WI38 (cell line): ENCODE results near the gene CNTN2.

ENCODE experiments used
- H3K4me3 ChIP-seq: 2 replicates; pipeline ENCODE4 v1.5.1; 2011; ENCODE audit warnings: low read depth, mild to moderate bottlenecking, control low read depth, low read length
- TF ChIP-seq, protein P1 (sequence below): IDR thresholded peaks from 2 replicates; pipeline ENCODE4 v1.5.1; 2012; ENCODE audit warnings: low read depth, mild to moderate bottlenecking, control low read depth, low read length

CNTN2 gene

DNA sequence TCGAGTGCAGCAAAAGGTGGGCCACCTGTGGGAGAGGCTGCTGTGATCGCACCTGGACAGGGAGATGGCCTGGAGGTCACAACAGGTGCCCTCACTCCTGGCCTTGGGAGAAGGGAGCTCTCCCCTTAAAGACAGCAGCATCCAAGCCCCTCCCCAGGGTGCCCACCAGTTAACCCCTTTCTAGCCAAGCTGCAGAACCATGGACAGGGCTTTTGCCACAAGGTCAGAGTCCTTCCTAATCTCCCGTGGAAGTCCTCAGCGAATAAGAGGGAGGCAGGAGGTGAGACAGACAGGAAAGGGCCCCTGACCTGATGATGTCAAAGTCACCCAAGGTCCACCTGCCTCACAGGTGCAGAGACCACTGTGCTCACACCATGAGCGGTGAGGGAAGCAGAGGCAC lies 1.7 kb downstream of the CNTN2 start:
- no peak overlapping the region for H3K4me3 ChIP-seq
- TF ChIP-seq, protein P1, sequence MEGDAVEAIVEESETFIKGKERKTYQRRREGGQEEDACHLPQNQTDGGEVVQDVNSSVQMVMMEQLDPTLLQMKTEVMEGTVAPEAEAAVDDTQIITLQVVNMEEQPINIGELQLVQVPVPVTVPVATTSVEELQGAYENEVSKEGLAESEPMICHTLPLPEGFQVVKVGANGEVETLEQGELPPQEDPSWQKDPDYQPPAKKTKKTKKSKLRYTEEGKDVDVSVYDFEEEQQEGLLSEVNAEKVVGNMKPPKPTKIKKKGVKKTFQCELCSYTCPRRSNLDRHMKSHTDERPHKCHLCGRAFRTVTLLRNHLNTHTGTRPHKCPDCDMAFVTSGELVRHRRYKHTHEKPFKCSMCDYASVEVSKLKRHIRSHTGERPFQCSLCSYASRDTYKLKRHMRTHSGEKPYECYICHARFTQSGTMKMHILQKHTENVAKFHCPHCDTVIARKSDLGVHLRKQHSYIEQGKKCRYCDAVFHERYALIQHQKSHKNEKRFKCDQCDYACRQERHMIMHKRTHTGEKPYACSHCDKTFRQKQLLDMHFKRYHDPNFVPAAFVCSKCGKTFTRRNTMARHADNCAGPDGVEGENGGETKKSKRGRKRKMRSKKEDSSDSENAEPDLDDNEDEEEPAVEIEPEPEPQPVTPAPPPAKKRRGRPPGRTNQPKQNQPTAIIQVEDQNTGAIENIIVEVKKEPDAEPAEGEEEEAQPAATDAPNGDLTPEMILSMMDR, result no peak

DNA sequence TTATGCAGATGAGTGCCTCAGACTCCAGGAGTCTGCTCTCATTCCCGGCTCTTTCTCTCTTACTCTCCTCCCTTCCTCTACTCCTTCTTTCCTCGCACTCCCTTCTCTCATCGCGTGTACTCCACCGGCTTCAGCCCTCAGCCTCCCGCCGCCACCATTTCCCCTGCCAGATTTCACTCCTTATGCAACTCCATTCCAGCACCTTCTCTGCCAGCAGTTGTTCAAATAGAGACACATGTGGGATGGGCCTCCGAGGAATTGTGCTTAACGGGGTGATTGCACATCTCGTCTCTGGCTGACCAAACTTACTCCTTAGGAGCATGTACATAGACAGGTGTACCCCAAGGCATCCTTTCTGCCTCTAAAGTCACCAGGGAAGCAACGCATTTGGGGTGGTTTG lies 2.1 kb downstream of the CNTN2 start:
- no peak overlapping the region for H3K4me3 ChIP-seq
- TF ChIP-seq, protein P1, result no peak

DNA sequence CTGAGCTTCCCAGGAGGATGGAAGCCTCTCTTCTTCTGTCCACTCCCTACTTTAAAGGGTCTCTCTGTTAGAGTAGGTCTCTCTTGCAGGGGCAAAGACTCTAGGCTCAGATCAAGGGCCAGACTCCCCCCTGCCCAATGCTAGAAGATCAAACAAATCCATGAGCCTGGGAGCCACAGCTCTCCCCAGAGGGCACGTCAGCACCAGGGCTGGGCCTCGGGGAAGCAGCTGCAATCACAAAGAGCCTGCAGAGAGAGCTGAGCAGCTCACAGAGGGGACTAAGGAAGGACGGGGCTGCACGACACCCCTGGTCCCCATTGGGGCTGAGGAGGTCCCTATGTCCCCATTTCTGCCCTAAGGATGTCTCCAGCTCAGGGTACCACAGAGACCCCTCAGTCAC lies 3.9 kb downstream of the CNTN2 start:
- no peak overlapping the region for H3K4me3 ChIP-seq
- TF ChIP-seq, protein P1, result no peak

DNA sequence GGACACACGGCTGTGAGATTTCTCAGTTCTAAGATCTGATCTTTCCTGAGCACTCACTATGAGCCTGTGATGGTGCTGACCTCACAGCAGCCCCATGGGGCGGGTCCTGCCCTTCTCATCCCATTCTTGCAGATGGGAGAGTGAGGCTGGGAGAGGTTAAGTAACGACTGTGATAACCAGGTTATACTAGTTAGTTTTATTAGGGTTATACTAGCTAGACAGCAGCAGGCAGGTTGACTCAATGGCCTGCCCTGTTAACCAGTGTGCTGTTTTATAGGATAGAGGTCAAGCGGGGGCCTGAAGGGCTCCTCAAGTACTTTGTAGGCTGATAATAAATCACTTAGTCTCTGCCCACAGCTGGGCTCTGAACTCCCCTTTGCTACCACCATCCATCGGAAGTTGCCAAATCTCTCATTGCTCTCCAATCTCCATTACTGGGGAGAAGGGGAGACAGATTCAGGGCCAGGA lies 4.8 kb downstream of the CNTN2 start:
- TF ChIP-seq, protein P1, result no peak
- H3K4me3 ChIP-seq, result no peak overlapping the region

DNA sequence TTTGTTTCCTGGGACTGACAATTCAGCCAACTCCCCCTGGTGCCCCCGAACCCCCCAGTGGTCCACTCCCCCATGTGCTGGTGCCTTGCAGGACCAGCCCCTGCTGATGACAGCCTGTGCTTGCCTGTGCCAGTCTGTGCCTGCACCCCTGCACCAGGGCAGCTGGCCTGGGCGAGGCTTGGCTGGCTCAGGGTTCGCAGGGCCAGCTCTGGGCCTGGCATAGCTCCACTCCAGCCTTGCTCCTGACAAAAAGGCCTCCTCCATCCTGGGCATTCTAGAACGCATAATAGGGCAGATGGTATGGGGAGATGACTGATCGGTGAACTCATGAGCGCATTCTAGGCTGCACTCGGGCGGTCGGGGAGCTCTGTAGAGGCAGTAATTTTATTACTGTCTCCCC lies 5.4 kb downstream of the CNTN2 start:
- no peak overlapping the region for H3K4me3 ChIP-seq
- TF ChIP-seq, protein P1, result no peak

DNA sequence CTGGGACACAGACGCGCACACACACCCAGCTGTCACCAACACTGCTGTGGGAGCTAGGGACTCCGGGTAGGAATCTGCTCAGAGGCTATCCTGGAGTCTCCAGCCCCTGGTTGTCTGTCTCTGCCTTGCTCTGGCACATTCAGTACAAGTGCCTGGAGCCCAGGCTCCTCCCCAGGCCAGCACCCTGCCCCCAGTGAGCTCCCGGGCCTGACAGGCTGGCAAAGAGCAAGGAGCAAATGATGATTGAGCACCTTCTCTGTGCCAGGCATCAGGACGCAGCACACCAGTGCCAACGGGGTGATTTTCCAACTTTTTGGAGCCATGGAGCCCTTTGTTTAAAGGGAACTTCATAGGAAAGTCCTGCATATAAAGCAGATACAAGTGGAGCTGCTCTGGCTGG lies 6.5 kb downstream of the CNTN2 start:
- TF ChIP-seq, protein P1, result no peak
- no peak overlapping the region for H3K4me3 ChIP-seq

DNA sequence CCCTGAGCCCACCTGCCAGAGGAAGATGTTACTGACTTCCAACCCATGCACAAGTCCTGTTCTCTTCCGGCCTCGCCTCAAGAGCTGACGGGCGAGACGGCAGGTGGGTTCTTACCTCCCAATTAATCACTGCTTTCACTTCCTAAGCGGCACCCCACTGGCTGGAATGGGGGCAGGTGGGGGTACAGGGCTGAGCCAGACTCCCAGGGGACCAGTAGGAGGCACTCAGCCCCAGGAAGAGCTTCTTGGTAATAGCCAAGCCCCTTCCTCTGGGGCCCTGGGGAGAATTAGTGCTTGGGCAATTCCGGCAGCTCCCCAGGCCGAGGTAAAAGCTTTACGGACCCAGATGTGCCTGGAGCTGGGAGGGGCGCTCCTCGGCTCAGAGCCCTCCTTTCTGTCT lies 9.7 kb downstream of the CNTN2 start:
- TF ChIP-seq, protein P1, result no peak
- H3K4me3 ChIP-seq, result no peak overlapping the region
